T-helper 17 cell (primary cell): ENCODE measurements around the gene TTR. TPM values are rescaled to one million over a fixed set of nuclear protein-coding genes. Genes with fewer than 3 reads are reported as not detected.

Experiments used
- ATAC-seq: fragments of 150-1000 bp; cut with Tn5 transposase; 2 replicates; pipeline ENCODE4 v1.10.0; 2021; ENCODE audit warnings: mild to moderate bottlenecking, moderate library complexity
- DNase-seq, 3 donors: peaks; one replicate each; pipeline versions ENCODE4 v3.0.0 to v3.0.0-alpha.2; 2020 to 2021
- H3K9me3 ChIP-seq: one replicate; pipeline ENCODE4 v1.7.0; 2013; ENCODE audit warnings: low read length, mild to moderate bottlenecking; ENCODE audit not compliant: control insufficient read depth, poor library complexity, severe bottlenecking
- H3K27ac Mint-ChIP-seq: one replicate; pipeline ENCODE4 v1.8.0; 2022; ENCODE audit warnings: mild to moderate bottlenecking, moderate library complexity, mixed read lengths
- H3K27me3 Mint-ChIP-seq: one replicate; pipeline ENCODE4 v1.8.0; 2022; ENCODE audit warnings: mixed read lengths
- H3K36me3 Mint-ChIP-seq: one replicate; pipeline ENCODE4 v1.8.0; 2022; ENCODE audit warnings: low read depth, mixed read lengths
- H3K4me1 Mint-ChIP-seq: one replicate; pipeline ENCODE4 v1.8.0; 2022; ENCODE audit warnings: mild to moderate bottlenecking, mixed read lengths
- H3K4me3 Mint-ChIP-seq: one replicate; pipeline ENCODE4 v1.8.0; 2022; ENCODE audit warnings: mild to moderate bottlenecking, moderate library complexity, mixed read lengths
- total RNA-seq, 4 donors: library from RNA in 2 of 4; stranded (reverse) in 2 of 4; gene quantifications; one replicate each; pipeline ENCODE4 v1.2.3 and lab custom pipeline; 2022 to 2026

The TTR gene
- total RNA-seq, 2 donors from 2014 or later = not detected

DNA sequence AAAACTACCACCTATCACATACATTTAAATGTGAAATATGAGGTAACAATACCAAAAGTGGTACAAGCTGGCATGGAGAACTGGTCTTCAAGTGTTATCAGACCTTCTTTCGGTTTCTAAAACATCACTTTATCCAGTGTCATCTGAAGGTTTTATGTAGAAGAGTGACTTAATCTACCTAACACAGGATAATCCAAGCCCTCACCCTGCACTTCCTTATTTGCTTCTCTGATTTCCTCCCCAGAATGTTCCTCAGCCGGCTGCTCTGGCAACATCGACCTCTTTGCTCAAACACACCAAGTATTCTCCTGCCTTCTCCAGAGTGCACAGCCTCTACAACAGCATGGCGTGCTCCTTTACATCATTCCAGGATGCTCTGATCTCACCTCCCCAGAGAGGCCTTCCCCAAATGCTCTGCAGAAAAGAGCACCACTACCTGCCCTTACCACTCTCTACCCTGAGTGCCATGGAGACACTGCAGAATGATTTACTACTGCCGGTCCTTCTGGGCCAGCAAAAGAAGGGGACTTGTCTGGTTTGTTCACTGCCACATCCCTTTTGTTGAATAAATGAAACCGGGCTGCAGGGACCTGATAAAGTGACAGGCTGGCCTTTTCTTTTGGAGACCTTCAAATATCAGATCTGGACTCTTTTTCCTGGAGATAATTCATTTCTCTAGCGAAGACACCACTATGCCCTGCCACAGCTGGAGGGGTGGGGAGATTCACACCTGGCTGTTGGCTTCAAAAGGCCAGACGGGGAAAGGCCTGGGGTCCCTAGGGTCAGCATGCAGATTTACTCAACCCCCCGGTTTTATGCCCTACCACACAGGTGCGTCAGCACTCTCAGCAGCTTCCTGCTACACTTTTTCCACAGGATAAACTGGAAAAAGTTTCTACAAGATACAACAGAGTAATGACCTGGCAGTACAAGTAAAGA lies 42.0 kb downstream of the TTR start:
- no peak for ATAC-seq
- H3K9me3 ChIP-seq = no peaks in the 10 kb centered on the region
- H3K4me1 Mint-ChIP-seq = no peaks in the 10 kb centered on the region
- no peak overlapping the region for H3K4me3 Mint-ChIP-seq
- no peaks in the 10 kb centered on the region for H3K36me3 Mint-ChIP-seq
- no peak for DNase-seq
- peaks cover 26% of the 10 kb centered on the region for H3K27me3 Mint-ChIP-seq
- H3K27ac Mint-ChIP-seq = no peak overlapping the region

DNA sequence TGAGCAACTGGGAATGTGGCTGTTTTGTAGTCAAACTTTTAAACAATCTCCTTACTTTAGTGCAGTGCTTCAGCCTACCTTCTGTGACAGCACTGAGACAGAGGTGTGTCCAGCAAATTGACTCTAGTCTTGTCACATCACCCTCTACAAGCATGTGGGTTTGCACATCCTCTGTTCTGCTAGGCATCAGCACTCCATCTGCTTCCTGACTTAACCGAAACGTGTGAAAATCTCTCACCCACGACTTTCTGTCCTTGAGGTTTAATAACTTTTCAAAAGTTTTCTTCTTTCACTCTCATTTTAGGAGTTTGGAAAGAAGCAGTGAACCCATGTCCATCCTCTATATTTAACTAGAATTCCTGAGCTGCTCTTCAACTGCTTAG lies 42.6 kb downstream of the TTR start:
- no peaks in the 10 kb centered on the region for H3K9me3 ChIP-seq
- Mint-ChIP-seq H3K36me3 (no peaks in the 10 kb centered on the region), H3K27me3 (peaks cover 31% of the 10 kb centered on the region), H3K4me1 (no peaks in the 10 kb centered on the region), H3K4me3 (no peak overlapping the region), H3K27ac (no peak overlapping the region)
- DNase-seq = no peak
- ATAC-seq = no peak

DNA sequence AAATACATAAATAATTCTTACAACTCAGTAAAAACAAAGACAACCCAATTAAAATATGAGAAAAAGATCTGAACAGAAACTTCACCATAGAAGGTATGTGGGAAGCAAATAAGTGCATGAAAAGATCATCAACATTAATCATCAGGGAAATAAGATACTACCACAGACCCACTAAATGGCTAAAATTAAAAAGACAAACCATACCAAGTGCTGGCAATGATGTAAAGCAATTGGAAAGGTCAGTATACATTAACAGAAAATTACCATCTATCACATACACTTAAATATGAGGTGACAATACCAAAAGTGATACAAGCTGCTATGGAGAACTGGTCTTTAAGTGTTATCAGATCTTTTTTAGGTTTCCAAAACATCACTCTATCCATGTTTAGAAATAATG lies 44.7 kb downstream of the TTR start:
- Mint-ChIP-seq H3K4me1 (no peaks in the 10 kb centered on the region), H3K27ac (no peak overlapping the region), H3K4me3 (no peak overlapping the region), H3K36me3 (no peaks in the 10 kb centered on the region), H3K27me3 (peaks cover 31% of the 10 kb centered on the region)
- no peaks in the 10 kb centered on the region for H3K9me3 ChIP-seq
- DNase-seq (no peak), ATAC-seq (no peak)

- Mint-ChIP-seq H3K4me3 (no peak overlapping the region), H3K36me3 (no peaks in the 10 kb centered on the region), H3K4me1 (no peaks in the 10 kb centered on the region), H3K27me3 (peaks cover 42% of the 10 kb centered on the region), H3K27ac (no peak overlapping the region)
- no peaks in the 10 kb centered on the region for H3K9me3 ChIP-seq
- no peak for DNase-seq
- no peak for ATAC-seq
Measured at GRCh38 chr18:31637445-31637844, 45.8 kb downstream of the TTR start.

DNA sequence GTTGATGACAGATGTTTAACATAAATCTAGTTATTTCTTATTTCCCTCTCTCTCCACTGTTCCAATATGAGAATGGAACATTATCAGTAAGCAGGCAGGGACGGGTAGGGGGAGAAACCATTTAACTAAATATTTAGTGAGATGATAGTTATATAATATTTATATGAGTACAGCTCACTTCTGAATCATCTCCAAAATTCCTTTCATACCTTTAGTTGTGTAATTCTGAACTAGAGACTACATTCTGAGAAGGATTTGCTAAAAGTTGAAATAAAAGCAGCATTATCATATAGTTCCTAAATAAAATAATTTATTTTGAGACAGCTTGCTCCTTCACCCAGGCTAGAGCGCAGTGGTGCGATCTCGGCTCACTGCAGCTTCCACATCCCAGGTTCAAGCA lies 51.3 kb downstream of the TTR start:
- H3K36me3 Mint-ChIP-seq = no peaks in the 10 kb centered on the region
- no peak overlapping the region for H3K4me3 Mint-ChIP-seq
- peaks cover 44% of the 10 kb centered on the region for H3K27me3 Mint-ChIP-seq
- DNase-seq (no peak), ATAC-seq (no peak)
- peaks cover 3% of the 10 kb centered on the region for H3K4me1 Mint-ChIP-seq
- H3K9me3 ChIP-seq = no peaks in the 10 kb centered on the region
- no peak overlapping the region for H3K27ac Mint-ChIP-seq

- Mint-ChIP-seq H3K27ac (no peak overlapping the region), H3K27me3 (peaks cover 45% of the 10 kb centered on the region), H3K4me1 (peaks cover 3% of the 10 kb centered on the region), H3K36me3 (no peaks in the 10 kb centered on the region), H3K4me3 (no peak overlapping the region)
- no peak for DNase-seq
- no peaks in the 10 kb centered on the region for H3K9me3 ChIP-seq
- ATAC-seq = no peak
Measured at GRCh38 chr18:31645411-31645810, 53.7 kb downstream of the TTR start.

- no peak for ATAC-seq
- no peak overlapping the region for H3K4me3 Mint-ChIP-seq
- peaks cover 3% of the 10 kb centered on the region for H3K4me1 Mint-ChIP-seq
Measured at GRCh38 chr18:31646332-31647126, 54.9 kb downstream of the TTR start.

DNA sequence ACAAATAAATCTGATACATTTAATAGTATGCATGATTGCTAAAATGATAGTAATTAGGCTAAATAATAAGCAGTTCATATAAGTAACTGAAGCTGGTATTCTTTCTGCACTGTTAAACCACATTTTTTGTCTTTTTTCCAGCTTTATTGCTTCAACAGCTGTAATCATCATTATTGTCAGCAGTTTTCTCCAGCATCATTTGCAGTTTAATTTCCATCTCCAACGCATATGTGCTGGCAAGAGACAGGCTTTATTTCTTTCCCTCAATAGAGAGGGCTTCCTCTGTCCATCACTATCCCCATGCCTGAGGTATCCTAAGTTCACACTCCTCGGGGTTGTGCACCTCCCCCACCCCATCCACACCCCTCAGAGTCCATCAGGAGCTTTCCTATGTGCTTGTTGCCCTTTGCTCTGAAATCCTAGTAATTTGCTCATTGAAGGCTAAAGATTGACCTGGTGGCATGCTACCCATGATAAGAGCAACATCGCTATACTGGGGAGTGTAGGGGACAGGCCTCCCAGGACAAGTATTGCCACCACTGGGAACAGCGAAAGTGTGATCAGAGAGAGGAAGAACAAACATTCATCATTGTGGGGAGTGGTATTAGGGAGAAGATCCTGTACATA lies 55.6 kb downstream of the TTR start:
- Mint-ChIP-seq H3K27me3 (peaks cover 51% of the 10 kb centered on the region), H3K4me3 (no peak overlapping the region), H3K4me1 (peaks cover 3% of the 10 kb centered on the region), H3K36me3 (peaks cover 3% of the 10 kb centered on the region), H3K27ac (no peak overlapping the region)
- no peak for ATAC-seq
- no peaks in the 10 kb centered on the region for H3K9me3 ChIP-seq
- DNase-seq = no peak

More at GRCh38 chr18:31646332-31647126, 54.9 kb downstream of the TTR start:
- no peaks in the 10 kb centered on the region for H3K36me3 Mint-ChIP-seq
- no peak for DNase-seq
- no peak overlapping the region for H3K27ac Mint-ChIP-seq
- H3K9me3 ChIP-seq = no peaks in the 10 kb centered on the region
- peaks cover 51% of the 10 kb centered on the region for H3K27me3 Mint-ChIP-seq

Other genes with a start within 250 kb of the TTR start
- not detected for gene DSG4, start 215.1 kb upstream of the TTR start, total RNA-seq
- gene DSG3, start 144.1 kb upstream of the TTR start, total RNA-seq = not detected
- gene DSG2, start 93.7 kb upstream of the TTR start, total RNA-seq = not detected
- 1 to 10 TPM in 1 of 2 donors, under 1 TPM in 1; 0.10 to 2.3 TPM for gene B4GALT6, start 92.7 kb downstream of the TTR start, total RNA-seq
- gene SLC25A52, start 169.0 kb downstream of the TTR start, total RNA-seq = not detected